HEK293 (cell line): ENCODE measurements around the gene BTNL8.

Experiments
- CTCF ChIA-PET: fragments of 350-600 bp; formaldehyde crosslinking; extraction: SDS; loops from one replicate; lab custom pipeline; 2021; ENCODE audit warnings: antibody characterized with exemption; lab: Yijun Ruan, JAX
- POLR2A ChIA-PET: fragments of 300-600 bp; formaldehyde crosslinking; extraction: SDS; loops from one replicate; lab custom pipeline; 2020; ENCODE audit warnings: antibody characterized with exemption, inconsistent platforms; lab: Yijun Ruan, JAX
- H3K27ac ChIP-seq: fragments of 200-500 bp; sonication (Bioruptor generic); 2 replicates; pipeline ENCODE4 v1.5.1; 2014; ENCODE audit warnings: low read depth, low read length, control low read depth, inconsistent platforms; ENCODE audit errors: extremely low read depth
- H3K36me3 ChIP-seq, 2 experiments: fragments of 200-500 bp in 1 of 2; sonication (Bioruptor generic) in 1 of 2; 1 replicate in 1 of 2; 2 replicates in 1 of 2; pipeline ENCODE4 v1.5.1; 2014 to 2017; ENCODE audit warnings: inconsistent platforms in 2 of 2, low read length in 2 of 2; ENCODE audit not compliant: control insufficient read depth in 2 of 2, insufficient read depth in 1 of 2
- H3K4me1 ChIP-seq: fragments of 200-500 bp; sonication (Bioruptor generic); 2 replicates; pipeline ENCODE4 v1.5.1; 2014; ENCODE audit warnings: mild to moderate bottlenecking, low read length, inconsistent platforms; ENCODE audit not compliant: control insufficient read depth, insufficient read depth
- H3K4me3 ChIP-seq: 2 replicates; pipeline ENCODE4 v1.5.1; 2011; ENCODE audit warnings: low read depth, mild to moderate bottlenecking, control low read depth, low read length, moderate library complexity
- H3K9me3 ChIP-seq: fragments of 200-500 bp; sonication (Bioruptor generic); 2 replicates; pipeline ENCODE4 v1.5.1; 2014; ENCODE audit warnings: low read depth, low read length, inconsistent platforms; ENCODE audit not compliant: control insufficient read depth, insufficient read depth
- MZF1 ChIP-seq: fragments of 450-650 bp; formaldehyde crosslinking; IDR thresholded peaks from 2 replicates; pipeline ENCODE4 v1.5.1; 2017; ENCODE audit warnings: missing biosample characterization, missing genetic modification characterization, borderline replicate concordance
- YY1 ChIP-seq: fragments of 450-650 bp; formaldehyde crosslinking; IDR thresholded peaks from 2 replicates; pipeline ENCODE4 v1.5.1; 2018; ENCODE audit warnings: missing biosample characterization, missing genetic modification characterization
- ZBTB1 ChIP-seq: fragments of 450-650 bp; formaldehyde crosslinking; IDR thresholded peaks from 2 replicates; pipeline ENCODE4 v1.5.1; 2016; ENCODE audit warnings: missing biosample characterization, missing genetic modification characterization
- ZBTB49 ChIP-seq: fragments of 450-650 bp; formaldehyde crosslinking; IDR thresholded peaks from 2 replicates; pipeline ENCODE4 v1.5.1; 2016; ENCODE audit warnings: missing biosample characterization, missing genetic modification characterization, low read depth
- ZFHX2 ChIP-seq: fragments of 450-650 bp; formaldehyde crosslinking; conservative IDR thresholded peaks from 2 replicates; pipeline ENCODE4 v1.5.1; 2016; ENCODE audit warnings: missing biosample characterization, missing genetic modification characterization
- ZNF221 ChIP-seq: fragments of 450-650 bp; formaldehyde crosslinking; IDR thresholded peaks from 2 replicates; pipeline ENCODE4 v1.5.1; 2017; ENCODE audit warnings: missing biosample characterization, missing genetic modification characterization, borderline replicate concordance
- ZNF239 ChIP-seq: fragments of 450-650 bp; formaldehyde crosslinking; IDR thresholded peaks from 2 replicates; pipeline ENCODE4 v1.5.1; 2016; ENCODE audit warnings: missing biosample characterization, missing genetic modification characterization
- ZNF324 ChIP-seq: fragments of 450-650 bp; formaldehyde crosslinking; IDR thresholded peaks from 2 replicates; pipeline ENCODE4 v1.5.1; 2016; ENCODE audit warnings: missing biosample characterization, missing genetic modification characterization
- ZNF335 ChIP-seq: fragments of 450-650 bp; formaldehyde crosslinking; conservative IDR thresholded peaks from 2 replicates; pipeline ENCODE4 v1.5.1; 2016; ENCODE audit warnings: missing biosample characterization, missing genetic modification characterization
- ZNF521 ChIP-seq: fragments of 450-650 bp; formaldehyde crosslinking; IDR thresholded peaks from 2 replicates; pipeline ENCODE4 v1.5.1; 2017; ENCODE audit warnings: missing biosample characterization, mild to moderate bottlenecking, missing genetic modification characterization
- ZNF621 ChIP-seq: fragments of 450-650 bp; formaldehyde crosslinking; IDR thresholded peaks from 2 replicates; pipeline ENCODE4 v1.5.1; 2017; ENCODE audit warnings: missing biosample characterization, missing genetic modification characterization
- ZNF747 ChIP-seq: fragments of 450-650 bp; formaldehyde crosslinking; IDR thresholded peaks from 2 replicates; pipeline ENCODE4 v1.5.1; 2016; ENCODE audit warnings: missing biosample characterization, missing genetic modification characterization
- ZNF76 ChIP-seq: fragments of 450-650 bp; formaldehyde crosslinking; IDR thresholded peaks from 2 replicates; pipeline ENCODE4; 2016; ENCODE audit warnings: low read depth, missing biosample characterization, missing genetic modification characterization, borderline replicate concordance
- ZNF785 ChIP-seq: fragments of 450-650 bp; formaldehyde crosslinking; IDR thresholded peaks from 2 replicates; pipeline ENCODE4 v1.5.1; 2016; ENCODE audit warnings: missing biosample characterization, missing genetic modification characterization
- TF ChIP-seq, protein P1 (sequence below): fragments of 450-650 bp; formaldehyde crosslinking; IDR thresholded peaks from 2 replicates; pipeline ENCODE4 v1.5.1; 2016; ENCODE audit warnings: missing biosample characterization, missing genetic modification characterization
- TF ChIP-seq, protein P2 (sequence below): fragments of 450-650 bp; formaldehyde crosslinking; IDR thresholded peaks from 2 replicates; pipeline ENCODE4; 2016; ENCODE audit warnings: missing biosample characterization, missing genetic modification characterization
- TF ChIP-seq, protein P3 (sequence below): fragments of 450-650 bp; formaldehyde crosslinking; IDR thresholded peaks from 2 replicates; pipeline ENCODE4 v1.5.1; 2017; ENCODE audit warnings: missing biosample characterization, missing genetic modification characterization
- TF ChIP-seq, protein P4 (sequence below): fragments of 450-650 bp; formaldehyde crosslinking; conservative IDR thresholded peaks from 2 replicates; pipeline ENCODE4 v1.5.1; 2016; ENCODE audit warnings: low read depth, missing biosample characterization, missing genetic modification characterization

The BTNL8 gene

GRCh38 chr5:180850434-180851078, 48.4 kb upstream of the BTNL8 start (continued):
- TF ChIP-seq YY1 (tag by site-specific recombination) = no peak

DNA sequence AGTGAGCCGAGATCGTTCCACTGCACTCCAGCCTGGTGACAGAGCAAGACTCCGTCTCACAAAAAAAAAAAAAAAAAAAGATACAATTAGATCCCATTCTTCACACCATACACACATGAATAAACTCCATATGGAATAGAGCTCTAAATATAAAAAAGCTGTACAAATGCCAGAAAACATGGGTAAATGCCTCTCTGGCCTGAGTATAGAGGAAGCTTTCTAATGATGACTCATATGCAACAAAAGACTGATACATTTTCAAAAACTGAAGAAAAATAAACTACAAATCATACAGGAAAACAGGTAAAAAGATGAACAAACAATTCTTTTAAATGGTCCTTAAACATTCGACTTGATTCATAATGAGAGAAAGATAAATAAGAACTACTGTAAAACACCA, 46.5 kb upstream of the BTNL8 start:
- CTCF ChIA-PET = no interaction called here
- POLR2A ChIA-PET = interaction anchor here (0.7 kb wide), 1 partner anchor 50 kb away, joined by 5 read pairs; no protein-coding TSS in a partner anchor
- no peak for TF ChIP-seq ZBTB49 (tag by site-specific recombination)
- TF ChIP-seq ZBTB1 (tag by site-specific recombination) = no peak
- TF ChIP-seq ZFHX2 (tag by site-specific recombination) = no peak
- TF ChIP-seq, protein P1, sequence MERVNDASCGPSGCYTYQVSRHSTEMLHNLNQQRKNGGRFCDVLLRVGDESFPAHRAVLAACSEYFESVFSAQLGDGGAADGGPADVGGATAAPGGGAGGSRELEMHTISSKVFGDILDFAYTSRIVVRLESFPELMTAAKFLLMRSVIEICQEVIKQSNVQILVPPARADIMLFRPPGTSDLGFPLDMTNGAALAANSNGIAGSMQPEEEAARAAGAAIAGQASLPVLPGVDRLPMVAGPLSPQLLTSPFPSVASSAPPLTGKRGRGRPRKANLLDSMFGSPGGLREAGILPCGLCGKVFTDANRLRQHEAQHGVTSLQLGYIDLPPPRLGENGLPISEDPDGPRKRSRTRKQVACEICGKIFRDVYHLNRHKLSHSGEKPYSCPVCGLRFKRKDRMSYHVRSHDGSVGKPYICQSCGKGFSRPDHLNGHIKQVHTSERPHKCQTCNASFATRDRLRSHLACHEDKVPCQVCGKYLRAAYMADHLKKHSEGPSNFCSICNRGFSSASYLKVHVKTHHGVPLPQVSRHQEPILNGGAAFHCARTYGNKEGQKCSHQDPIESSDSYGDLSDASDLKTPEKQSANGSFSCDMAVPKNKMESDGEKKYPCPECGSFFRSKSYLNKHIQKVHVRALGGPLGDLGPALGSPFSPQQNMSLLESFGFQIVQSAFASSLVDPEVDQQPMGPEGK (tag by site-specific recombination) = no peak
- TF ChIP-seq, protein P2, sequence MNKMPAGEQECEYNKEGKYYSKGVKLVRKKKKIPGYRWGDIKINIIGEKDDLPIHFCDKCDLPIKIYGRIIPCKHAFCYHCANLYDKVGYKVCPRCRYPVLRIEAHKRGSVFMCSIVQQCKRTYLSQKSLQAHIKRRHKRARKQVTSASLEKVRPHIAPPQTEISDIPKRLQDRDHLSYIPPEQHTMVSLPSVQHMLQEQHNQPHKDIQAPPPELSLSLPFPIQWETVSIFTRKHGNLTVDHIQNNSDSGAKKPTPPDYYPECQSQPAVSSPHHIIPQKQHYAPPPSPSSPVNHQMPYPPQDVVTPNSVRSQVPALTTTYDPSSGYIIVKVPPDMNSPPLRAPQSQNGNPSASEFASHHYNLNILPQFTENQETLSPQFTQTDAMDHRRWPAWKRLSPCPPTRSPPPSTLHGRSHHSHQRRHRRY (tag by site-specific recombination) = no peak
- TF ChIP-seq ZNF76 = no peak
- no peak for TF ChIP-seq ZNF221 (tag by site-specific recombination)
- TF ChIP-seq ZNF521 = no peak
- TF ChIP-seq ZNF621 (tag by site-specific recombination) = no peak
- TF ChIP-seq, protein P3, sequence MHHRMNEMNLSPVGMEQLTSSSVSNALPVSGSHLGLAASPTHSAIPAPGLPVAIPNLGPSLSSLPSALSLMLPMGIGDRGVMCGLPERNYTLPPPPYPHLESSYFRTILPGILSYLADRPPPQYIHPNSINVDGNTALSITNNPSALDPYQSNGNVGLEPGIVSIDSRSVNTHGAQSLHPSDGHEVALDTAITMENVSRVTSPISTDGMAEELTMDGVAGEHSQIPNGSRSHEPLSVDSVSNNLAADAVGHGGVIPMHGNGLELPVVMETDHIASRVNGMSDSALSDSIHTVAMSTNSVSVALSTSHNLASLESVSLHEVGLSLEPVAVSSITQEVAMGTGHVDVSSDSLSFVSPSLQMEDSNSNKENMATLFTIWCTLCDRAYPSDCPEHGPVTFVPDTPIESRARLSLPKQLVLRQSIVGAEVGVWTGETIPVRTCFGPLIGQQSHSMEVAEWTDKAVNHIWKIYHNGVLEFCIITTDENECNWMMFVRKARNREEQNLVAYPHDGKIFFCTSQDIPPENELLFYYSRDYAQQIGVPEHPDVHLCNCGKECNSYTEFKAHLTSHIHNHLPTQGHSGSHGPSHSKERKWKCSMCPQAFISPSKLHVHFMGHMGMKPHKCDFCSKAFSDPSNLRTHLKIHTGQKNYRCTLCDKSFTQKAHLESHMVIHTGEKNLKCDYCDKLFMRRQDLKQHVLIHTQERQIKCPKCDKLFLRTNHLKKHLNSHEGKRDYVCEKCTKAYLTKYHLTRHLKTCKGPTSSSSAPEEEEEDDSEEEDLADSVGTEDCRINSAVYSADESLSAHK (tag by site-specific recombination) = no peak
- TF ChIP-seq ZNF747 (tag by site-specific recombination) = no peak
- no peak for TF ChIP-seq ZNF324 (tag by site-specific recombination)
- no peak for TF ChIP-seq ZNF239 (tag by site-specific recombination)
- TF ChIP-seq, protein P4, sequence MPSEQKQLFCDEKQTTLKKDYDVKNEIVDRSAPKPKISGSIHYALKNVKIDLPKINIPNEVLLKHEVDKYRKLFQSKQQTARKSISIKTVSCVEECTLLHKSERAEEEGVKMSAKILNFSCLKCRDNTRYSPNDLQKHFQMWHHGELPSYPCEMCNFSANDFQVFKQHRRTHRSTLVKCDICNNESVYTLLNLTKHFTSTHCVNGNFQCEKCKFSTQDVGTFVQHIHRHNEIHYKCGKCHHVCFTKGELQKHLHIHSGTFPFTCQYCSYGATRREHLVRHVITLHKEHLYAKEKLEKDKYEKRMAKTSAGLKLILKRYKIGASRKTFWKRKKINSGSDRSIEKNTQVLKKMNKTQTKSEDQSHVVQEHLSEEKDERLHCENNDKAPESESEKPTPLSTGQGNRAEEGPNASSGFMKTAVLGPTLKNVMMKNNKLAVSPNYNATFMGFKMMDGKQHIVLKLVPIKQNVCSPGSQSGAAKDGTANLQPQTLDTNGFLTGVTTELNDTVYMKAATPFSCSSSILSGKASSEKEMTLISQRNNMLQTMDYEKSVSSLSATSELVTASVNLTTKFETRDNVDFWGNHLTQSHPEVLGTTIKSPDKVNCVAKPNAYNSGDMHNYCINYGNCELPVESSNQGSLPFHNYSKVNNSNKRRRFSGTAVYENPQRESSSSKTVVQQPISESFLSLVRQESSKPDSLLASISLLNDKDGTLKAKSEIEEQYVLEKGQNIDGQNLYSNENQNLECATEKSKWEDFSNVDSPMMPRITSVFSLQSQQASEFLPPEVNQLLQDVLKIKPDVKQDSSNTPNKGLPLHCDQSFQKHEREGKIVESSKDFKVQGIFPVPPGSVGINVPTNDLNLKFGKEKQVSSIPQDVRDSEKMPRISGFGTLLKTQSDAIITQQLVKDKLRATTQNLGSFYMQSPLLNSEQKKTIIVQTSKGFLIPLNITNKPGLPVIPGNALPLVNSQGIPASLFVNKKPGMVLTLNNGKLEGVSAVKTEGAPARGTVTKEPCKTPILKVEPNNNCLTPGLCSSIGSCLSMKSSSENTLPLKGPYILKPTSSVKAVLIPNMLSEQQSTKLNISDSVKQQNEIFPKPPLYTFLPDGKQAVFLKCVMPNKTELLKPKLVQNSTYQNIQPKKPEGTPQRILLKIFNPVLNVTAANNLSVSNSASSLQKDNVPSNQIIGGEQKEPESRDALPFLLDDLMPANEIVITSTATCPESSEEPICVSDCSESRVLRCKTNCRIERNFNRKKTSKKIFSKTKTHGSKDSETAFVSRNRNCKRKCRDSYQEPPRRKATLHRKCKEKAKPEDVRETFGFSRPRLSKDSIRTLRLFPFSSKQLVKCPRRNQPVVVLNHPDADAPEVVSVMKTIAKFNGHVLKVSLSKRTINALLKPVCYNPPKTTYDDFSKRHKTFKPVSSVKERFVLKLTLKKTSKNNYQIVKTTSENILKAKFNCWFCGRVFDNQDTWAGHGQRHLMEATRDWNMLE = no peak
- TF ChIP-seq MZF1 (tag by site-specific recombination) = no peak
- no peak for TF ChIP-seq ZNF785 (tag by site-specific recombination)
- no peak for TF ChIP-seq ZNF335 (tag by site-specific recombination)
- H3K36me3 ChIP-seq = peaks cover 5 to 83% of the 10 kb centered on the region in 2 experiments
- no peak overlapping the region for H3K27ac ChIP-seq
- H3K9me3 ChIP-seq = no peaks in the 10 kb centered on the region
- no peak overlapping the region for H3K4me3 ChIP-seq
- no peaks in the 10 kb centered on the region for H3K4me1 ChIP-seq
